ENCODE data around the gene PSMG3. TPM values are rescaled to one million over a fixed set of nuclear protein-coding genes. Genes with fewer than 3 reads are reported as not detected.

Gene PSMG3
- total RNA-seq, 1 donor from 2014 or later = 35.2 TPM

- Mint-ChIP-seq H3K4me1 (ENCODE audit: unreplicated experiment) (no peaks in the 10 kb centered on the region), H3K4me3 (no peak overlapping the region), H3K27me3 (no peaks in the 10 kb centered on the region), H3K27ac (no peak overlapping the region), H3K36me3 (no peaks in the 10 kb centered on the region), H3K9me3 (no peaks in the 10 kb centered on the region)
- no peak for DNase-seq (ENCODE audit: extremely low spot score, unreplicated experiment)
- TF ChIP-seq, protein P1, sequence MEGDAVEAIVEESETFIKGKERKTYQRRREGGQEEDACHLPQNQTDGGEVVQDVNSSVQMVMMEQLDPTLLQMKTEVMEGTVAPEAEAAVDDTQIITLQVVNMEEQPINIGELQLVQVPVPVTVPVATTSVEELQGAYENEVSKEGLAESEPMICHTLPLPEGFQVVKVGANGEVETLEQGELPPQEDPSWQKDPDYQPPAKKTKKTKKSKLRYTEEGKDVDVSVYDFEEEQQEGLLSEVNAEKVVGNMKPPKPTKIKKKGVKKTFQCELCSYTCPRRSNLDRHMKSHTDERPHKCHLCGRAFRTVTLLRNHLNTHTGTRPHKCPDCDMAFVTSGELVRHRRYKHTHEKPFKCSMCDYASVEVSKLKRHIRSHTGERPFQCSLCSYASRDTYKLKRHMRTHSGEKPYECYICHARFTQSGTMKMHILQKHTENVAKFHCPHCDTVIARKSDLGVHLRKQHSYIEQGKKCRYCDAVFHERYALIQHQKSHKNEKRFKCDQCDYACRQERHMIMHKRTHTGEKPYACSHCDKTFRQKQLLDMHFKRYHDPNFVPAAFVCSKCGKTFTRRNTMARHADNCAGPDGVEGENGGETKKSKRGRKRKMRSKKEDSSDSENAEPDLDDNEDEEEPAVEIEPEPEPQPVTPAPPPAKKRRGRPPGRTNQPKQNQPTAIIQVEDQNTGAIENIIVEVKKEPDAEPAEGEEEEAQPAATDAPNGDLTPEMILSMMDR (conservative IDR thresholded peaks at IDR 0.05) = no peak
Measured at GRCh38 chr7:1543826-1544177, 26.0 kb downstream of the PSMG3 start.

GRCh38 chr7:1542841-1543747 is 26.7 kb downstream of the PSMG3 start:
- H3K4me1 Mint-ChIP-seq (ENCODE audit: unreplicated experiment) = peaks cover under 1% of the 10 kb centered on the region
- TF ChIP-seq, protein P1 (conservative IDR thresholded peaks at IDR 0.05) = no peak
- peak overlapping the region; percentile 72 for H3K27ac Mint-ChIP-seq
- no peaks in the 10 kb centered on the region for H3K36me3 Mint-ChIP-seq
- no peaks in the 10 kb centered on the region for H3K9me3 Mint-ChIP-seq
- no peaks in the 10 kb centered on the region for H3K27me3 Mint-ChIP-seq
- no peak overlapping the region for H3K4me3 Mint-ChIP-seq
- no peak for DNase-seq (ENCODE audit: extremely low spot score, unreplicated experiment)

DNA sequence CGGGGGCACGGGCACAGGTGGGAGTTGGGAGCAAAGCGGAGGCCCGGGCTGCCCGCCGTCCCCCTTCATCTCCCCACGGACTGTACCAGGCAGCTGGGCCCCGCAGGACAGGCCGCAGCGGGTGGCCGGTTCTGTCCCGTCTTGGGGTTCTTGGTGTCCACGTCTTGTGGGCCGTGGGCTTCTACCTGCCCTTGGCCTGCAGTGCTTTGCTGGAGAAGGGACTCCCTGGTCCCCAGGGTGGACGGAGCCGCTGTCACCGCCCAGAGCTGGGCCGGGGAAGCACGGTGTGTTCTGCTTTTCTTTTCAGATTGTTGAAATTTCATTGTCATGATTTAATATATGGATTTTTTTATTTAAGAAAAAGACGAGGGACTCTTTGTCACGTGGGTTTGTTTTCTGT is 27.5 kb downstream of the PSMG3 start:
- no peak for DNase-seq (ENCODE audit: extremely low spot score, unreplicated experiment)
- TF ChIP-seq, protein P1 (conservative IDR thresholded peaks at IDR 0.05) = no peak
- H3K27me3 Mint-ChIP-seq = no peaks in the 10 kb centered on the region
- H3K9me3 Mint-ChIP-seq = no peaks in the 10 kb centered on the region
- H3K27ac Mint-ChIP-seq = peak overlapping the region; percentile 72
- no peak overlapping the region for H3K4me3 Mint-ChIP-seq
- H3K36me3 Mint-ChIP-seq = no peaks in the 10 kb centered on the region
- H3K4me1 Mint-ChIP-seq (ENCODE audit: unreplicated experiment) = peaks cover 4% of the 10 kb centered on the region

- Mint-ChIP-seq H3K36me3 (no peaks in the 10 kb centered on the region), H3K4me3 (no peak overlapping the region), H3K9me3 (no peaks in the 10 kb centered on the region), H3K27ac (peak overlapping the region; percentile 72), H3K4me1 (ENCODE audit: unreplicated experiment) (peaks cover 5% of the 10 kb centered on the region), H3K27me3 (no peaks in the 10 kb centered on the region)
- no peak for DNase-seq (ENCODE audit: extremely low spot score, unreplicated experiment)
- TF ChIP-seq, protein P1 (conservative IDR thresholded peaks at IDR 0.05) = no peak
Measured at GRCh38 chr7:1541431-1542162, 28.2 kb downstream of the PSMG3 start.

DNA sequence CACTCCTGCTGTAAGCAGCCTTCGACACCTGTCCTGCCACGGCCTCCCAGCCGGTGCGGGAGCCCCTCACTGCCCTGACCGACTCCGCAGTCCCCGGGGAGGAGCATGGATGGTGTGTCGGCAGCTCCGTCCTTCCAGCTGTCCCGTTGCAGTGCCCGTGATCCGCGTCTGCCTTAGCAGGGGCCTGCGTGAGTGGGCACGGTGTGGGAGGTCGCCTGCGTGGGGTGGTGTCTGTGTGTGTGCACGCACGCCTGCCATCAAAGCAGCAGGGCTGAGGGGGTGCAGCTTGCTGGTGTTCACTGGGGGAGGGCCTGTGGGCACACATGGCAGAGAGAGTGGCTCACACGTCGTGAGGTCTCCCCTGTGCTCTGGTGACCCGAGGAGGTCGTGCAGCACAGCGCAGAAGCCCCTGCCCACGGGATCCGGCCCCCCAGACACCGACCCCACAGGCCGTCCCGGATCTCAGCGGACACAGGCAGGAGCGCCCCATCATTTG is 29.0 kb downstream of the PSMG3 start:
- TF ChIP-seq, protein P1 (conservative IDR thresholded peaks at IDR 0.05) = no peak
- no peaks in the 10 kb centered on the region for H3K36me3 Mint-ChIP-seq
- H3K4me1 Mint-ChIP-seq (ENCODE audit: unreplicated experiment) = peaks cover 10% of the 10 kb centered on the region
- peaks cover 3% of the 10 kb centered on the region for H3K27me3 Mint-ChIP-seq
- DNase-seq (ENCODE audit: extremely low spot score, unreplicated experiment) = no peak
- H3K27ac Mint-ChIP-seq = no peak overlapping the region
- no peak overlapping the region for H3K4me3 Mint-ChIP-seq
- H3K9me3 Mint-ChIP-seq = no peaks in the 10 kb centered on the region
